ENCODE data around the gene PML.
"Not testable (repeated sequence)": the region's sequence is repeated elsewhere in the genome, so short reads cannot be mapped to it uniquely, and the experiment has no call there.

The PML gene

DNA sequence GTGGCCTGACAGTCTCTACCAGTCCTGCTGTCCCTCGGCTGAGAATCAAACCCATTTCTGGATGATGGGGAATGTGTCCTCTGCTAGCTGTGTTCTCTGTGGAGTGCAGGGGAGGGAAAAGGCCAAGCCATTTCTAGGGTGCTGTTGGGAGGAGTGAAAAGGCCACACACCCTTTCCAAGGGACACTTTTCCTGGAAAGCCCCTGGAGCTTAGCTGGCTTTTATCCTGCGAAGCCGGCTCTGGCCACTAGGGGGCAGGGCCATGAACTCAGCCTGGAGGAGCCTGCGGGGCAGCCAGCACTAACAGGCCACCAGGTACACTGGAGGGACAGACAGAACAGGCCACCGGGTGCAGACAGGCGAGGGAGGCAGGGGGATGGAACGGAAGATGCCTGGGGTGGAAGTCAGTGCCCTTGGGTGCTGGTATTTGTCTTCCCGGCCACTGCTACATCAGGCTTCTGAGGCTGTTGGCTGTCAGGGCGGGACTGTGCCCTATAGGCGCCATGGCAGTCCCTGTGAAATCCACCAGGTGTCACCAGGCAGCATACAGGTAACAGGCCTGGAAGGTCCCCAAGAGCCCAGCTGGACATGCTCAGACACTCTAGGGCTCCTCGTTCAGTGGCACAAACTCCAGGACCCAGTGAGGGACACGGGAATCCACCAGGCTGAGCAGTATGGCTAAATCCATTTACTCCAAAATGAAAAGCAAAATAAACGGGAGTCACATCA, 71.3 kb downstream of the PML start:
- DNase-seq; in situ Hi-C loops (cut with HindIII; ENCODE audit: low pct_ligation_motif_present, low pct_unique_long_range_greater_than_20kb, low sequenced_read_pairs): not testable (repeated sequence)

DNA sequence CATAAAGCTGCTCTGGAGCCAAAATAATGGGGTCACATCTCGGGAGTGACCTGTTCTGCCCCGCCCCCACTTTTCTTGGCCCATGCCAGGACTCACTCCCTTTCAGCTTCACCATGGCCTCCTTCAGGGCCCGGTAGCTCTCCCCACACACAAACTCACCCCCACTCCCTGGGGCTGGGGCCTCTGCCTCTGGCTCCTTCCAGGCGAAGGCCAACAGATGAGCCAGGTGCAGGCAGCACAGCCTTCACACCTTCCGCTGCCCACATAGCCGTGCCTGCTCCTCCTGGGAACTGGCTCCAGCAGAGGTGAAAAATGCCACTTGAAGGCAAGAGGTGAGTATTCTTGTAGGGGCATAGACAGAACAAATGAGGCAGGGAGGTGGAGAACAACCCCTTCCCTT, 77.1 kb downstream of the PML start:
- DNase-seq; in situ Hi-C loops (cut with HindIII; ENCODE audit: low pct_ligation_motif_present, low pct_unique_long_range_greater_than_20kb, low sequenced_read_pairs): not testable (repeated sequence)

DNA sequence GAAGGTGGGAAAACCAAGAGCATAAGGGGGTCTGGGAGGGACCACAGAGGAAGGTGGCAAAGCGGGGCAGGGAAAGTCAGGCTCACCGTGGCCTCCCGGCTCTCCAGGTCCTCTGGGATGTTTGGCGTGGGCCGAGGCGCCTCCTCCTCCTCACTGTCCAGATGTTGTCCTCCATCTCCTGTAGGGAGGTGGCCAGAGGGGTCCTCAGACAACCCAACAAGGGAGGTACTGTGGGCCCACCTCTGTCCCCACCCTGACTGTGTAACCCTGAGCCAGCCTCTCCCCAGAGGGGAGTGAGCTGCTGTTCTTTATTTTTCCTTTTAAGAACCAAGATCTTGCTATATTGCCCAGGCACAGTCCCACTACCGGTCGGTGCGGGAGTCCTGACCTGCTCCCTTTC, 77.6 kb downstream of the PML start:
- DNase-seq; in situ Hi-C loops (cut with HindIII; ENCODE audit: low pct_ligation_motif_present, low pct_unique_long_range_greater_than_20kb, low sequenced_read_pairs): not testable (repeated sequence)

DNA sequence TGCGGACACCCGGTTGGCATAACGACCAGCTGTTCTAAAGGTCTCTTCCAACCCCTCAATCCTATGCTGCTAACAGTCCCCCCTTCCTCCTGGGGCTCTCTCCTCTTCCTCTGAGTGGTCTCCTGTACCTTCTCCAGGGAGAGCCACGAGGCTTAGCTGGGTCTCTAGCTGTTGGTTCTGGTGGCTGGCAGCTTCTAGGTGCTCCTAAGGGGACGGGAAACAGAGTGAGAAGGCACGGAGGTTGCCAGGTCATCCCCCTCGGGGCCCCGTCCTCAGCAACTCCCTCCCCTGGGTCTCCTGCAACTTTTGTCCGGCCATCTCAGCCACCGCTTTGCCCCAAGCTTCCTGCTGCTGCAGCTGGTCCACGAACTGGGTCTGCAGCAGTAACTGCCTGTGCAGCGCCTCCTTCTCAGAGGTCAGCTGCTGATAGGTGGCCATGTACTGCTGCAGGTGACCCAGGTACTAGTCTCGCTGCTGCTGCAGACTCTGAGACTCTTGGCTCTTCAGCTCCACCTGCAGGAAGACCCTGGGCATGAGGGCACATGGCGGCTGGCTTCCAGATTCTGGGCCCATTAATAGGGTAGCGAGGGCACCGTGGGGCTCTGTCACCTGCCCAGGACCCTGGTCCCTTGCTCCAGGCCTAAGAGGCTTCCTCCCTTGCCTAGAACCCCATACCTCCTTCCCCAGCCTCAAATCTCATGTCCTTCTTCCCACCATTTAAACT, 78.3 kb downstream of the PML start:
- DNase-seq; in situ Hi-C loops (cut with HindIII; ENCODE audit: low pct_ligation_motif_present, low pct_unique_long_range_greater_than_20kb, low sequenced_read_pairs): not testable (repeated sequence)

DNA sequence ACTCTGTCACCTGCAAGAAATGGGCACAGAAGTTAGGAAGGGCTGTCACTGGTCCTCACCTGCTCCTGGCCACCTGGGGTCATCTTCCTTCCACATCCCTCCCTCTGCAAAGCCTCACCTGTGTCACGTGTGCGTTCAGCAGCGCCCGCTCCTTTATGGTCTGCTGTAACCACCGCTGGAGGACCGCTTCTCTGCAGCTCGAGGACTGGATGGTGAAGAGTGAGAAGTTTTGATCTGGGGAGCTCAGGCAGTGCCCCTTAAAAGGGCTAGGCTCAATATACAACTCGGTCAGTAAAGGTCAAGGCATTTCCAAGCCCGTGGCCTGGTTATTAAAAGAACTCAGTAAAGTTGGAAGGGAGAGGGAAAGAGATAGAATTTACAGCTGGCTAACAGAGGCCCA, 81.3 kb downstream of the PML start:
- in situ Hi-C loops (cut with HindIII; ENCODE audit: low pct_ligation_motif_present, low pct_unique_long_range_greater_than_20kb, low sequenced_read_pairs); DNase-seq: not testable (repeated sequence)

DNA sequence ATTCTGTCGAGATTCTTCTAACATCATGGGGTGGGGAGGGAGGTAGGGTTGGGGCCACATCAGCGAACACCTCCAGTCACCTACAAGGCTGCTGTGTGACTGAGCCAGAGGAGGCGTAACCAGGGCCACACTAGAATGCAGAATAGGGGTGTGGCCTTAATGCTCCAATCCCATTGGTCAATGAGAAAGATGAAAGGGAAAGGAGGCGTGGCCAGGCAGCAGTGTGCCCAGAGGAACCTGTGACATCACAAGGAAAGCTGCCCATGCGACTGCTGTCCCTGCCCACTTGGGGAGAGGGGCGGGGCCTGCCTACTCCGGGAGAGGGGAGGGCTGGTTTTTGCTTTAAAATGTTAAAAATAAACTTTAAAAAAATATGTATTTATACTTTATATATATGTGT, 87.9 kb downstream of the PML start, which contains the start of gene GOLGA6A:
Gene GOLGA6A (minus strand): TSS at position 101 of the 400 bp plus-strand sequence. CDS start 41 bp downstream, at position 60.
- in situ Hi-C loops (cut with HindIII; ENCODE audit: low pct_ligation_motif_present, low pct_unique_long_range_greater_than_20kb, low sequenced_read_pairs); DNase-seq: not testable (repeated sequence)

DNA sequence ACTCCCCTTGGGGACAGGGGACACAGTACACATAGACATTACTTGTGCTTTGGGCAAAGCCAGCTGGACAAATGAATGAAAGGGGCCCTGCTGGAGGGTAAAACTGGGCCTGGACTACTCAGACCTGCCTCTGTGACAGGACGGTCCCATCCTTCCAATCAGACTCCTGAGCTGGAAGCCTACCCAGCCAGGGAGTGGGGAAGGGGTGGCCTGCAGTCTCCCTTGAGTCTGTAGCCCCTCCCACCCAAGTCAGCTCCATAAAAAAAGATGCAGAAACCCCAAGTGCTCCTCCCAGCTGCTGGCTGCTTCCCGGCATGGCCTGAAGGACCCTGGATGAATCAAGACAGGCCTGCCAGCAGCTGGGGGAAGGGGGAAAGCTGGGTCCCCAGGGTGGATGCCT, 100.1 kb downstream of the PML start:
- in situ Hi-C loops (cut with HindIII; ENCODE audit: low pct_ligation_motif_present, low pct_unique_long_range_greater_than_20kb, low sequenced_read_pairs), result not testable (repeated sequence)

DNA sequence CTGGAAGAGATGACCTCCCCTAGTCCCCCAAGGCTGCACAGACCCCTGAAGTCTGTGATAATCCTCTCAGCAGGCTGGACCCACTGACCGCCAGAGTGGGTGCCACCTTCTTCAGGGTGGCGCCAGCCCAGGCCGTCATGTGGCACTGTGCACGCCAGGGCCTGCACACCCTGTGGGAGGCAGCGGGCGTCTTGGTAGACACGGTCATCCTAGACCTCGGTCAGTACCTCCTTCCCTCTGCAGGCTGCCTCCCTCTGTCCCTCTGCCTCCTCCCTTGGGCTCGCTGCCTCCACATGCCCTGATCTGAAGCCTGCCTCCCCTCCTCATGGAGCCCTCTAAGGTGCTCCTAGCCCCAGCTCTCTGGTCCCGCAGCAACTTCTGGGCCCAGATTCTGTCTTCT, 101.1 kb downstream of the PML start:
- DNase-seq; in situ Hi-C loops (cut with HindIII; ENCODE audit: low pct_ligation_motif_present, low pct_unique_long_range_greater_than_20kb, low sequenced_read_pairs): not testable (repeated sequence)

More for the DNA sequence above, 100.1 kb downstream of the PML start:
- not testable (repeated sequence) for DNase-seq

DNA sequence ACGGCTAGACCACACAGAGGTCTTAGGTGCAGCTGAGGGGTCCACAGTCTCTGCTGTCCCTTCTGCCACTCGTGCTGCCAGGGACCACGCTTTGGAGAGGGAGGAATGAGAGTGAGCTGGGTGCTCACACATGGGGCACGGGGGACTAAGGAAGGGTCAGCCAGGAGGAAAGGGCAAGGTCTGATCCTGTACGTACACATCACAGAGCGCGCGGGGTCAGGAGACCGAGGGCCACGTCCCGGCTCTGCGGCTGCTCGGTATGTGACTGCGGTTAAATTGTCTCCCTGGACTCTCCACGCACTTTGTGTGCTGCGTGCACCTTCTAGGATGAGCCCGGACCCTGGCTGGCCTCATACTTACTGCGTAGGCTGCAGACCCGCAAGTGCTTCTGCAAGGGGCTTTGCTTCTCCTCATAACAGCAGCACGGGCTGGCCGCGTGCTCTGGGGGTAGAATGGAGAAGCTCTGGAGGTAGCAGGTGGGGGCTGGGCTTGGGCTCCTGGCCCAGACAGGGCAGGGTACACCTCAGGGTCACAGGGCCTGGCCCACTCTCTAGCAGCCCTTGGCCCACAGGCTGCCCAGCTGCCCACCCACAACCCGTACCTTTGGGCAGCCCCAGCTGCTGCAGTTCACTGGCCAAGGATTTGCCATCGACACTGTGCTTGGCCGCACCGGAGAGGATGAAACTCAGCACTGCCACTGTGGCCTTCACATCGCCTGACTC, 102.4 kb downstream of the PML start:
- DNase-seq; in situ Hi-C loops (cut with HindIII; ENCODE audit: low pct_ligation_motif_present, low pct_unique_long_range_greater_than_20kb, low sequenced_read_pairs): not testable (repeated sequence)
